ENCODE measurements around the gene ROBO2.

The ROBO2 gene

DNA sequence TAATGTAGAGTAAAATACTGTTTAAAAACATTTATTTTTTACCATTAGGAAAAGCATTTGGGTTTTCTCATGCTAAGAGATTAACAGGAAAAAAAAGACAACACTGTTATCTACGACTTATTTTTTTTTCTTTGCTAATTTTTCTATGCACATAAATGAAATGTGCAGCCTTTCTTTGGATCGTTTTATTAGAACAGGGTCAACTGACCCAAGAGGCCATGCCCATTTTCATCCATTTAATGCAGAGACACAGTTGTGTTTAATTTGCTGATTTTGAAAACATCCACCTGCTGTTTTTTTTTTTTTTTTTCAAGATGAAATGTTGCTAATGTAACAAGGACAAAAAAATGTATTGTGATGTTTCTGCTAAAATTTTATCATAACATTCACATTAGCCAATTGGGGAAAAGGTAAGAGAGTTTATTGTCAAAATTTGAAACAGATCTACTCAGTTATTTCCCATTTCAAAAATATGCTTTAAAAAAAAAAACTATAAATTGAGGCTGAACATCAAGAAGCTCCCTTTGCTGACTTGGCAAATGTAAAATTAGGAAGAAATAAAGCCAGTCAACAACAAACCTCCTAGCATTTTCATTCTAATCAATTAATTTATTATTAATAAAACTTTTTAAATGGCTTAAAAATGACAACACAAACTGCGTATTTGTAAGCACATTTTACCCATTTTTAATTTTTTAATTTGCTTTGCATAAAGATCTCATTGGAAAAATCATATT is 485.2 kb downstream of the ROBO2 start:
- H3K27ac ChIP-seq: no peak overlapping the region
- H3K4me3 ChIP-seq: no peak overlapping the region

DNA sequence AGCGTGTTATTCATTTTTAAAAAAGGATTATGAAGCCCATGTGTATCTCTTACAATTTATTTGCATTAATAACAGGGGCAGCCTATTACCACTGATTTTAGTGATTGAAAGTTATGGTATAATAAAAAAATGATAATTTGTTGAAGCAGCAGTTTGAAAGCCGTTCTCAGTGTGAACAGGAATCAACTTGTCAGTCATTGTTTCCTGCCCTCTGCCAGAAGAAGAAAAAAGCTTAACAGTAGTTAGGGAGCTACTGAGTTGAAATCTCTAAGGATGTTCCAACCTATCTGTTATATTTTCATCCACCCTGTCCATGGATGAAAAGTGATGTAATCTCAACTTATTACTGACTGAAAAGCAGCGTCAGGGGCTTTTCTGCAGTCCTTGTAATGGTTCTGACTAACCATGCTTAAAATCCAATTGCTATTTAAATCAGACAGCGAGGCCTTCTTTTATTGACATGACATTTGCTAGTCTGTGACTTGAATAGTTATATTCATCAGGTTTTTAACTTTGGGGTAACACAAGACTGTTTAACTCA is 486.7 kb downstream of the ROBO2 start:
- Histone ChIP-seq H3K4me3 (no peak overlapping the region), H3K27ac (no peak overlapping the region)

DNA sequence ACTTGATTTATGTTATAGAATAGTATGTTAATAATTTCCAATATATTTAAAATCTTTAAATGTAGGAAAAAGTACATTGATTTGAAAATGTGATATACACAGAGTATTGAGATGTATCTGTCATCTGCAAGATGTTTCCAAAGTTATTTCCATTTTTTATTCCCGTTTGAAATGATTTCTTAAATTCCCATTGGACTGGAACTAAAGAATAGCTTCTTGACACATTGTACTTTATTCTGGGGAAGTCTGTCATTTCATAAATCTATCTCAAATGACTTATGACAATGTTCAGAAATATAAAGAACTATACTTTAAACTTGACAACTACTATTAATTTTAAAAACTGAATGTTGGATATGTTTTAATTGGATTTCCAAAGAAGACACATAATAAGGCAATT is 489.6 kb downstream of the ROBO2 start:
- Histone ChIP-seq H3K4me3 (no peak overlapping the region), H3K27ac (no peak overlapping the region)

DNA sequence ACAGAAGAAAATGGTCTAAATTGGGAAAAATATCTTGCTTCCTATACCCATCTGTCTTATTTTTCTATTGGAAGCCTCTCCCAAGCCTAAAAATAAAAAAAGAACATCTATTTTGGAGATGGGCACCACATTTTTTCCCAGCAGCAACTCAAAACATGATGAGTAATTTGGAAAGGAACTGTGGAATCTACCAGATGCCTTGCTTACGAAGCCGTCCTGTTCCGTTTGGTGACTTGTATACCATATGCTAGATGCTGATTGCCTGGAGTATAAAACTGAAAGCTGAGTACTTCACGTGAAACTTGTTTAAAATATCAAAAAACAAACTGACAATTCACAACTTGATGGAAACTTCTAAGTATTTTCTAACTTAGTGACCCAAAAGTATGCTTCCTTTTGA is 491.0 kb downstream of the ROBO2 start:
- peak overlapping the region in 6 of 21 experiments; percentile 7 to 55 (median 36) for H3K27ac ChIP-seq
- no peak overlapping the region for H3K4me3 ChIP-seq

DNA sequence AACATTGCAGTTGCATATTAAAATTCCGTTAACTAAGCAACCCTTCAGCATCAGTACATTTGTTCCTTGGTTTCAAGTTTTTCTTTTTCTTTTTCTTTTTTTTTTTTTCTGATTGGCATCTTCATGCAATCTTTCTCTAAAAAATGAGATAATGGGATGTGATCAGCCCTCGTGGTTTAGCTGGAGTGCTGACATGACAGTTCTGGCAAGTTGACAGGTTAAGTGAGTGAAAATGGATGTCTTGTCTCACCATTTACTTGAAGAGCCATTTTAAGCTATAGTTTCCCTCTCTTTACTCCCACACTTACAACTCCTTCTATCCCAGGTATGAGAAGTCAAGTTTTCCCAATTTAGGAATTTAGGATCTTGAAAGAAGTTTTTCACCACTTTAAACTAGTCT is 495.2 kb downstream of the ROBO2 start:
- Histone ChIP-seq H3K4me3 (no peak overlapping the region), H3K27ac (no peak overlapping the region)

DNA sequence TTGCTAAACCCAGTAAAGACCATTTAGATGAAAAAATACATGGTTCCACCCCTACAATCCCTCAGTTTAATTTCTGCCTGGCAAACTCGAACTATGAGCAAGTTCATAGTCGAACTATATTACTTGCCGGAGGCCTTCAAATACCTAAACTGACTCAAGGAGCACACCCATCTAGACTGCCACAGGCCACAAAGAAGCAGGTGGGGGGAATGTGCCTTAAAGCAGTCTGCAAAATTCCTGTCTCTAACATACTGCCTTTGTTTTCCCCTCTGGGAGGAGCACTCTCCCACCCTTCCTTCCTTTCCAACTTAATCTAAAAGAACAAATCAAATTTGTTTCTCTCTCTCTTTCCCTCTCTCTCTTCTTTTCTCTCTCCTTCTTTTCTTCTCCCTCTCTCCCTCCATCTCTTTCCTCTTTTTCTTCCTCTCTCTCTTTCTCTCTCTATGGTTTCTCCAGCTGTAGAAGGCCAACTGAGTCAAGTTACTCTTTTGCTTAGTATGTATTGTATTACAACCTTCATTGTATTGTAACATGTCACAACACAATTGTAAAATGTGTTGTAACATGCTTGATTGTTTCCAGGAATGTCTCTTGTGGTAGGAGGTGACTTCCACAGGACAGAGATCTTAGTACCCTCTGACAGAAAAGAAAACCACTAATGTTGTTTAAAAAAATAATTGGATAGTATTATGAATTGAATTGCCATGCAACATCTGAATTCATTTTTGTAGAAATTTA is 496.3 kb downstream of the ROBO2 start:
- Histone ChIP-seq H3K27ac (no peak overlapping the region), H3K4me3 (no peak overlapping the region)

DNA sequence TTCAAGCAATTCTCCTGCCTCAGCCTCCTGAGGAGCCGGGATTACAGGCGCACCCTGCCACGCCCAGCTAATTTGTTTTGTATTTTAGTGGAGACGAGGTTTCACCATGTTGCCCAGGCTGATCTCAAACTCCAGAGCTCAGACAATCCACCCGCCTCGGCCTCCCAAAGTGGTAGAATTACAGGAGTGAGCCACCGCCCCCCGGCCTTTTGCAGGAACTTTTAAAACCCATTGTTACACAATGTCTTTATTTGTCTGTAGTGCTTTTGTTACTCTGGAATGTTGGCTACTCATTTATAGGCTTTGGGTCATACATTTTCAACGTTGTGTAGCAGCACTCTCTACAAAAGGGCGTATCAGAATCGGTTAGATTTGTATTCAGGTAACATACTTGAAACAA is 499.1 kb downstream of the ROBO2 start:
- Histone ChIP-seq H3K27ac (no peak overlapping the region), H3K4me3 (no peak overlapping the region)

DNA sequence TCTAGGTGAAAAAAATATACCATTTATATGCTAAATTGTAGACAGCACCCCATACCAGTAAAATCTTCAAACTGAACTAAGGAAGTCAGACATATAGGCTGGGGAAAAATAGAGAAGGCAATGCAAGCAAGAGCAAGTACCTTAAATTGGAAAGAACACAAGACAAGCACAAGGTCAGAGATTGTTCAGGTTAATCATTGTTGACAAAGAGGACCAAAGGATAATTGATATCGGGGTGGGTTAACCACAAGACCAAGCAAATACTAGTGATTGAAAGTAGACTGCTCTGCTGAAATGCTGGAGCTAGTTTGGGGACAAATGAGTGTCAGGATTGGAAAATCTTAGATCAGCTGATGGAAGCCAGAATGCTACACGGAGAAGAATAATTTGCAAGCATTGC is 499.8 kb downstream of the ROBO2 start:
- Histone ChIP-seq H3K27ac (no peak overlapping the region), H3K4me3 (no peak overlapping the region)

DNA sequence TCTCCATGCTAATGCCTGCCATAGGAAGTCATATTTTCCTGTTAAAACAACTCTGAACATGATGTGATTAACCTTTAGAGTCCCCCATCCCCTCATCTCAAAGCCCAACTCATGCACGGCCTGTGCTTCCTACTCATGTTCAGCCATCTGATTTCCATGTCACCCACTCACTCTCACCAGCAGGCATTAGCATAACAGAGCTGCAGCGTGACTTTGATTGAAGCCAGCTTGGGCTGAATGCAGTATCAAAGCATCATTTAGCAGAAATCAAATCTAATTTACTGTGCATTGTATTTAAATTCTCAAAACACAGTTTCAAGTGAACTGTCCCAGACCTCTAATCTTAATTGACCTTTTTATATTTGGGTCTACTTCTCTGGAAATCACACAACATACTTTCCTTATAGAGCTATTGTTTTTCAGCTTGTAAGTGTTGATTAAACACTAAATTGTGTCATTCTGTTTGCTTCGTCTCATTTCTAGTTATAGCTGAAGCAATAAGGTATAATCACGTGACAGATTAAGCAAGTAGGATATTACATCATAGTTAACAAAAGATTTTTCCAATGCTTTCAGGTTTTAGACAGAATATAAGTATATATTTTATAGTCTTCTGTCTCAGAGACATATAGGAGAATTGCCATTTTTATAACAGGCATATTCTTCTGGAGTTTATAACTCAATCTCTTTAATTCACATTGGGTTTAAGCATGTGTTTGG is 501.5 kb downstream of the ROBO2 start:
- H3K27ac ChIP-seq: no peak overlapping the region

DNA sequence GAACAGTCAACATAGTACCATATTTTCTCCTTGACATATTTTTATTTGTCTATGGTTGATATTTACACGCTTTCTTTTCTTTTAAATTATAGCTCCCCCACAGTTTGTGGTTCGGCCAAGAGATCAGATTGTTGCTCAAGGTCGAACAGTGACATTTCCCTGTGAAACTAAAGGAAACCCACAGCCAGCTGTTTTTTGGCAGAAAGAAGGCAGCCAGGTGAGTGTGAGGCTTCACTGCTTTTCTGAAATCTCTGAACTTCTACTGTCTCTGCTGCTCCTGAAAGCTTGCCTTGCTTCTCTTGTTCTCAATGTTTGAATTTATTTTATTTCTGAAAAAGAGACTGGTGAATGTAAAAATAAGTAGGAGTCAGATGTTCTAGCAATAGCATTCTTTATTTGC is 506.3 kb downstream of the ROBO2 start:
- H3K4me3 ChIP-seq: no peak overlapping the region
- H3K27ac ChIP-seq: no peak overlapping the region

More for the DNA sequence above, 501.5 kb downstream of the ROBO2 start:
- H3K4me3 ChIP-seq: no peak overlapping the region

DNA sequence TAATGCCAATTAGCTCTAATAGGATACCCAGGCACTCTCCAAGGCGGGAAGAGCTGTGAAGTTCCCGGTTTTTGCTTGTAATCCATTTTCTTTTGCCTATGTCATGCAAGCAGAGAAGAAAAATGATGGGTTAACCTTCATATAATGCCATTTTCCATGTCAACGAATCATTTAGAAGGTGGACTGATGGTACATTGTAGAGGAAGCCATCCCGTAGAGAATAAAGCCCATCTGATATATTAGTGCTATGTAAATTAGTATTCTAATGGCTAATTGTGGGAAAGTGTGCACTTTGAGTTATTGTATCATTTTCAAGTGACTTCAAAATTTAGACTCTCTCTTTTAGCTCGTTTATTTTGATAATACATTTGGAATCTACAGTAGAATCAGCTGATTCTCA is 509.1 kb downstream of the ROBO2 start:
- Histone ChIP-seq H3K4me3 (no peak overlapping the region), H3K27ac (no peak overlapping the region)

DNA sequence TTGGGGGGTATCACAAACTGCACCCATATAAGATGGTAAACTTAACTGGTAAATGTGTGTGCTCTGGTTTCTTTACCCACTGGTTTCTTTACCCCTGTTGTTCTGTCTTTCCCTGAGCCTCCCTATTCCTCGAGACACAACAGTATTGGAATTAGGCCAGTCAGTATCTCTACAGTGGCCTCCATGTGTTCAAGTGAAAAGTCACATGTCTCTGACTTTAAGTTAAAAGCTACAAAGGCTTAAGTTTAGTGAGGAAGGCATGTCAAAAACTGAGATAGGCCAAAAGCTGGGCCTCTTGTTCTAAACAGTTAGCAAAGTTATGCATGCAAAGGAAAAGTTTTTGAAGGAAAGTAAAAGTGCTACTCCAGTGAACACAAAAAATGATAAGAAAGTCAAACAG is 513.3 kb downstream of the ROBO2 start:
- H3K4me3 ChIP-seq: no peak overlapping the region
- no peak overlapping the region for H3K27ac ChIP-seq

DNA sequence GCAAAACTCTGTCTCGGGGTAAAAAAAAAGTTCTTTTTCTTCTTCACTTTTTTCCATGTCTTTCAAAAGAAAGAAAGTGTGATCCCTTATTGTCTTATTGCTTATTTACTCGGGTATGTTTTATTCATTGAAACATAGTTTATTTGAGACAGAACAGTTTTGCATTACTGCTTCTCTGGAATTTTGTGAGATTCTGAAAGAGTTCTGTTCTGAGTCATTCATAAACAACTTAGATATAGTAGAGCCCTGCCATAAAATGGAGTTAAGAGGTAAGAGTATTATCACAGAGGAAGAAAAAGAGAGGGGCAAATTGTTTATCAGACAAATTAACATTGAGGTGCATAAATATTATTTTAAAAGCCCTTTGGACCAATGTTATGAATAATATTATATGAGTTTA is 522.2 kb downstream of the ROBO2 start:
- no peak overlapping the region for H3K27ac ChIP-seq
- H3K4me3 ChIP-seq: no peak overlapping the region

DNA sequence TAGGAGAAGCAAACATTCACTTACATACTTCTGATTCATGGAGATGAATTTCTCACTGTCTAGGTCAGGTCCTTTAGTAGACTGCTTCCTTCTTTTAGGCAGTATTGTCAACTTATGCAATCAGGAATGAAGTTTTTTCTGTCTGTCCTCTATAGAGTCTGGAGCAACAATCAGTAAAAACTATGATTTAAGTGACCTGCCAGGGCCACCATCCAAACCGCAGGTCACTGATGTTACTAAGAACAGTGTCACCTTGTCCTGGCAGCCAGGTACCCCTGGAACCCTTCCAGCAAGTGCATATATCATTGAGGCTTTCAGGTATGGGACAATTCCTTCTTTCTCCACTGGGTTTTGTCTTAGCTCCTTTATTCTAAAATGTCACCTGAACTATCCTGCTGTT is 523.1 kb downstream of the ROBO2 start:
- Histone ChIP-seq H3K27ac (no peak overlapping the region), H3K4me3 (no peak overlapping the region)

DNA sequence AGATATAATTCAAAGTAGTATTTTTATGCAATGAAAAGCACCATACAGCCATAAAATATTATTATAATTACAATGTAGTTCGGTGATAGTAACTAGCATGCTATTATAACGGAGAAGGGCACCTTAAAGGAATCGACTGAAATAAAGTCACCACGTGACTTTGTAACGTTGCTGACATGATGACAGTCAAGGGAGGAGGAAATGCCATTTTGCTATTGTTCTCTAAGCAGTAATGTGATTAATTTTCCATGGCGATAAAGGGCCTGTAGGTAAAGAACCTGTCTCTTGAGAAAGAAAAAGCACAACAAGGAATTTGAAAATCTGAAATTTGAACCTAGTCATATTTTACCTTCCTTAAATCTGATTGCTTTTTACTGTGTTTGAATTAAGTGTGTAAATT is 526.2 kb downstream of the ROBO2 start:
- no peak overlapping the region for H3K4me3 ChIP-seq
- H3K27ac ChIP-seq: no peak overlapping the region

DNA sequence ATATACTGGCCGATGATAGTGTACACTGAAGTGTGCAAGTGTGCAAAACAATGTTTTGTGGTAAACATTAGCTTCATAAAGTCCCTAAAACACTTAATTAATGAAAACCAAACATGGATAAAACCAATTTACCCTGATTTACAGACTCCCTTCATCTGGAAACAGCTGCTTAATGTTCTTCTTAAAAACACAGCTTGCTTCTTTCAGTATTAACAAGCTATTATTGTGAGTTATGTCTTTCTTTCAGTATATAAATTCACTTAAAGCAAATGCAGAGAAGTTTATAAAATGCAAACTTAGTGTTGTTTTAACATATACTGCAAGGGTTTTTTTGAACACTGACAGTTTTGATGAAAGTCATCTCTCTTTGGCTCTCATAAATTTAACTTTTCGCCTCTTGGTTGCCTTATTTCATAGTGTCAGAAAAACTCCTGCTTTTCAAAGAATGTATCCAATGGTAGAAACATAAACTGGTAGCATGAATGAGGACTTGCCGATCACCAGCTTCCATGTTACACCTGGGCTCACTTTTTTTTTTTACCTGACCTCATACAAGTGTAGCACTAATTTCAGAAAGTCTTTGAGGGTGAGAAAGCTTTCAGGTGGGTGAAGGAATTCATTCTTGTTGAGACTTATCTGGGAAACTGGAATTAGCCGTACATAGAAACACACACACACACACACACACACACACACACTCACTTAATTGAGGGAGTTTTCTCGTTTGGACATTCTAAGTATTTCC is 532.2 kb downstream of the ROBO2 start:
- no peak overlapping the region for H3K4me3 ChIP-seq
- H3K27ac ChIP-seq: no peak overlapping the region

DNA sequence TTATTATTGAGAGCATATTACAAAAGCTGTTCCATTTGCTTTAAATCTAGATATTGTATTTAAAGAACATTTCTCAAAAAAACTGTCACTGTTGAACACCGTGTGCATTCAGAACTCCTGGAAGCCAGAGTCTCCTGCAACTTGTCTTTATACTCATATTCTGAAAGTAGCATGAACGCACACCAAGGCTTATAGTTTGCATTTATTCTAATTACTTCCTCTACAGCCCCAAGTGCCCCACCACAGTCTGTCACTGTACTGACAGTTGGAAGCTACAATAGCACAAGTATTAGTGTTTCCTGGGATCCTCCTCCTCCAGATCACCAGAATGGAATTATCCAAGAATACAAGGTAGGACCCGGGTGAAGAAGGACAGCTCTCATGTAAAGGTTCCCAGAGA is 537.4 kb downstream of the ROBO2 start:
- Histone ChIP-seq H3K27ac (no peak overlapping the region), H3K4me3 (no peak overlapping the region)

DNA sequence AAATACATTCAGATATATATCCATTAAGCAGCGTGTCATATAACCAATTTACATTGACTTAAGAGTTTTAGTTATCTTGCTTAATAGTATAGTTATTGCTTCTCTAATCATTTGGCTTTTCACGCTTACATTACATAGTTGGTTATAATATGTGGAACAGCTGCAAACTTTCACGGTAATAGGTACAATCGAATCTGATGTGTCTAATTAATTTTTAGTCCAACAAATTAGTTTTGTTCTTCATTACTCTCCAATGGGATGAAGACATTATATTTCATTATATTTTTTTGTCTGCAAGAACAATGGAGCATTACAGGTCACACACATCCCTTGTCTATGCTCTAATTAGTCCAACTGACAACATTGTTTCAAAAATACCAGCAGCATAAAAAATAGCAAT is 546.3 kb downstream of the ROBO2 start:
- H3K4me3 ChIP-seq: no peak overlapping the region
- no peak overlapping the region for H3K27ac ChIP-seq

DNA sequence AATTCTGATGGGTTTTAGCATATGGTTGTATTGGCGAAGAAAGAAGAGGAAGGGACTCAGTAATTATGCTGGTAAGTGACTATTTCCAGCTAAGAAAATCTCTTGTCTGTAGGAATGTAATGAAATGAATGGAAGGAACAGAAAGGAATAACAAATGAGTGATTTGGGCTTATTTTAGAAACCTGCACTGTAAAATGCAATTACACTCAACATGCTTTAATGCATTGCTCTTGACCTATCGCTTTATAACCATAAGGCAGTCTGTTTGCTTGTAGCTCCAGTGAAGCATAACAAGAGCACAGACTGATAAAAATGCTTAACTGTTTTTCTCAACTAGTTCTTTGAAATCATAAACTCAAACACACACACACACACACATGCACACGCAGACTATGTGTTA is 549.0 kb downstream of the ROBO2 start:
- H3K4me3 ChIP-seq: no peak overlapping the region
- no peak overlapping the region for H3K27ac ChIP-seq

DNA sequence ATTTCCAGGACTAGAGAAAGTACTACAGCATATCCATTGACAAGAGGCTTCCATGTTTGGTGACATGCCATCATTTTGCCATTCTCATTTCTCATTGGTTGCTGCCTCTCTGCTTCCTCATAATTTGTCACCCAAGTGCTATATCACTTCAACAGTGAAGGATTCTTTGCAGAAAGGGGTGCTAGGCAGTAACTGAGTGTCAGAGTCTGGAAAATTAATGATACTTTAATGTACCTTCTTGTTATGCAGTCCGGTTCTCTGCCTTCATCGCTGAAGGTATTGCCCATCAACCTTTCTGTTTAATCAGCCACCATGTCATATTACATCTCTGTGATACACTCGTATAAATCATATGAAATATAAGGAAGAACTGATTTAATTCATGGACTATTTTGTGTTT is 550.3 kb downstream of the ROBO2 start:
- Histone ChIP-seq H3K4me3 (no peak overlapping the region), H3K27ac (no peak overlapping the region)

Data from skin epidermis (tissue), 12 donors.